ENCODE measurements around the gene INA. TPM values are rescaled to one million over a fixed set of nuclear protein-coding genes. Genes with fewer than 3 reads are reported as not detected.

INA gene
- not detected in 2 replicates for total RNA-seq (2014; rRNA removed; shearing (Covaris generic); ENCODE audit: low replicate concordance)

- H3K79me2 ChIP-seq (ENCODE audit: low read length), result no peaks in the 10 kb centered on the region
- H3K9me2 ChIP-seq (replicated peaks; ENCODE audit: insufficient read depth, low read length), result no peaks in the 10 kb centered on the region
- H3K4me3 ChIP-seq (ENCODE audit: low read length), result no peak within 1 kb of the TSS
- H3K4me1 ChIP-seq (ENCODE audit: low read length), result no peaks in the 10 kb centered on the region
- no peaks in the 10 kb centered on the region for H3K9me3 ChIP-seq (ENCODE audit: low read length)
- no peaks in the 10 kb centered on the region for H3K36me3 ChIP-seq (ENCODE audit: insufficient read depth, low read length)
- no peak within 1 kb of the TSS for H3K9ac ChIP-seq (ENCODE audit: low read length)
- no peak within 1 kb of the TSS for H2AFZ ChIP-seq (ENCODE audit: low read length)
- no peak for DNase-seq
- H3K4me2 ChIP-seq (ENCODE audit: low read depth, low read length, poor library complexity, severe bottlenecking), result no peak within 1 kb of the TSS
- no peaks in the 10 kb centered on the region for H4K20me1 ChIP-seq (ENCODE audit: insufficient read depth, low read depth, low read length)
- no peaks in the 10 kb centered on the region for H3K27me3 ChIP-seq (ENCODE audit: low read length)
- H3K27ac ChIP-seq (ENCODE audit: low read length), result no peak within 1 kb of the TSS
These were observed at the start of gene INA for GRCh38 chr10:103276896-103277712. INA (plus strand) TSS chr10:103277138; CDS start chr10:103277212, 74 bp downstream.

- Histone ChIP-seq H3K4me1 (ENCODE audit: low read length) (no peaks in the 10 kb centered on the region), H3K9me3 (ENCODE audit: low read length) (no peaks in the 10 kb centered on the region), H3K79me2 (ENCODE audit: low read length) (no peaks in the 10 kb centered on the region), H3K27me3 (ENCODE audit: low read length) (no peaks in the 10 kb centered on the region), H3K9me2 (replicated peaks; ENCODE audit: insufficient read depth, low read length) (no peaks in the 10 kb centered on the region), H3K36me3 (ENCODE audit: insufficient read depth, low read length) (no peaks in the 10 kb centered on the region), H3K4me3 (ENCODE audit: low read length) (no peak overlapping the region), H2AFZ (ENCODE audit: low read length) (no peak overlapping the region), H3K9ac (ENCODE audit: low read length) (no peak overlapping the region), H3K27ac (ENCODE audit: low read length) (no peak overlapping the region), H3K4me2 (ENCODE audit: low read depth, low read length, poor library complexity, severe bottlenecking) (no peak overlapping the region), H4K20me1 (ENCODE audit: insufficient read depth, low read depth, low read length) (no peaks in the 10 kb centered on the region)
- DNase-seq, result no peak
These were observed 49.5 kb upstream of the INA start for GRCh38 chr10:103227416-103227815.

GRCh38 chr10:103231047-103231551 is 45.8 kb upstream of the INA start:
- no peak overlapping the region for H3K4me2 ChIP-seq (ENCODE audit: low read depth, low read length, poor library complexity, severe bottlenecking)

GRCh38 chr10:103232131-103232673 is 44.7 kb upstream of the INA start:
- Histone ChIP-seq H3K9me2 (replicated peaks; ENCODE audit: insufficient read depth, low read length) (no peaks in the 10 kb centered on the region), H2AFZ (ENCODE audit: low read length) (no peak overlapping the region), H3K79me2 (ENCODE audit: low read length) (no peaks in the 10 kb centered on the region), H3K9ac (ENCODE audit: low read length) (no peak overlapping the region), H3K27ac (ENCODE audit: low read length) (no peak overlapping the region), H3K4me2 (ENCODE audit: low read depth, low read length, poor library complexity, severe bottlenecking) (no peak overlapping the region), H3K4me1 (ENCODE audit: low read length) (no peaks in the 10 kb centered on the region), H3K4me3 (ENCODE audit: low read length) (no peak overlapping the region), H4K20me1 (ENCODE audit: insufficient read depth, low read depth, low read length) (no peaks in the 10 kb centered on the region), H3K27me3 (ENCODE audit: low read length) (no peaks in the 10 kb centered on the region), H3K36me3 (ENCODE audit: insufficient read depth, low read length) (no peaks in the 10 kb centered on the region), H3K9me3 (ENCODE audit: low read length) (no peaks in the 10 kb centered on the region)
- DNase-seq, result no peak

More at GRCh38 chr10:103231047-103231551, 45.8 kb upstream of the INA start:
- Histone ChIP-seq H3K27me3 (ENCODE audit: low read length) (no peaks in the 10 kb centered on the region), H3K9me3 (ENCODE audit: low read length) (no peaks in the 10 kb centered on the region), H2AFZ (ENCODE audit: low read length) (no peak overlapping the region), H3K27ac (ENCODE audit: low read length) (no peak overlapping the region), H3K79me2 (ENCODE audit: low read length) (no peaks in the 10 kb centered on the region), H3K9ac (ENCODE audit: low read length) (no peak overlapping the region), H3K4me3 (ENCODE audit: low read length) (no peak overlapping the region), H4K20me1 (ENCODE audit: insufficient read depth, low read depth, low read length) (no peaks in the 10 kb centered on the region), H3K4me1 (ENCODE audit: low read length) (no peaks in the 10 kb centered on the region), H3K9me2 (replicated peaks; ENCODE audit: insufficient read depth, low read length) (no peaks in the 10 kb centered on the region), H3K36me3 (ENCODE audit: insufficient read depth, low read length) (no peaks in the 10 kb centered on the region)
- DNase-seq, result no peak

- no peaks in the 10 kb centered on the region for H4K20me1 ChIP-seq (ENCODE audit: insufficient read depth, low read depth, low read length)
These were observed 44.0 kb upstream of the INA start for GRCh38 chr10:103232772-103233488.

GRCh38 chr10:103235775-103236174 is 41.2 kb upstream of the INA start:
- DNase-seq, result no peak
- Histone ChIP-seq H3K27ac (ENCODE audit: low read length) (no peak overlapping the region), H3K27me3 (ENCODE audit: low read length) (no peaks in the 10 kb centered on the region), H3K9me3 (ENCODE audit: low read length) (no peaks in the 10 kb centered on the region), H3K4me3 (ENCODE audit: low read length) (no peak overlapping the region), H3K9ac (ENCODE audit: low read length) (no peak overlapping the region), H3K79me2 (ENCODE audit: low read length) (no peaks in the 10 kb centered on the region), H4K20me1 (ENCODE audit: insufficient read depth, low read depth, low read length) (no peaks in the 10 kb centered on the region), H3K4me2 (ENCODE audit: low read depth, low read length, poor library complexity, severe bottlenecking) (no peak overlapping the region), H3K36me3 (ENCODE audit: insufficient read depth, low read length) (no peaks in the 10 kb centered on the region), H3K4me1 (ENCODE audit: low read length) (peaks cover 3% of the 10 kb centered on the region; the same call in 1 of the 2 replicates), H3K9me2 (replicated peaks; ENCODE audit: insufficient read depth, low read length) (no peaks in the 10 kb centered on the region), H2AFZ (ENCODE audit: low read length) (no peak overlapping the region)

More at GRCh38 chr10:103232772-103233488, 44.0 kb upstream of the INA start:
- H3K4me3 ChIP-seq (ENCODE audit: low read length), result no peak overlapping the region
- no peak for DNase-seq
- no peak overlapping the region for H3K27ac ChIP-seq (ENCODE audit: low read length)
- no peaks in the 10 kb centered on the region for H3K27me3 ChIP-seq (ENCODE audit: low read length)
- H2AFZ ChIP-seq (ENCODE audit: low read length), result no peak overlapping the region
- no peaks in the 10 kb centered on the region for H3K79me2 ChIP-seq (ENCODE audit: low read length)
- H3K9me3 ChIP-seq (ENCODE audit: low read length), result no peaks in the 10 kb centered on the region
- no peak overlapping the region for H3K9ac ChIP-seq (ENCODE audit: low read length)
- H3K4me1 ChIP-seq (ENCODE audit: low read length), result no peaks in the 10 kb centered on the region
- H3K9me2 ChIP-seq (replicated peaks; ENCODE audit: insufficient read depth, low read length), result no peaks in the 10 kb centered on the region
- H3K36me3 ChIP-seq (ENCODE audit: insufficient read depth, low read length), result no peaks in the 10 kb centered on the region
- H3K4me2 ChIP-seq (ENCODE audit: low read depth, low read length, poor library complexity, severe bottlenecking), result no peak overlapping the region

- Histone ChIP-seq H3K79me2 (ENCODE audit: low read length) (no peaks in the 10 kb centered on the region), H2AFZ (ENCODE audit: low read length) (no peak overlapping the region), H3K9me2 (replicated peaks; ENCODE audit: insufficient read depth, low read length) (no peaks in the 10 kb centered on the region), H3K27me3 (ENCODE audit: low read length) (no peaks in the 10 kb centered on the region), H3K4me1 (ENCODE audit: low read length) (peaks cover 3% of the 10 kb centered on the region; the same call in 1 of the 2 replicates), H3K27ac (ENCODE audit: low read length) (no peak overlapping the region), H3K4me2 (ENCODE audit: low read depth, low read length, poor library complexity, severe bottlenecking) (no peak overlapping the region), H3K9ac (ENCODE audit: low read length) (no peak overlapping the region), H3K4me3 (ENCODE audit: low read length) (no peak overlapping the region), H3K9me3 (ENCODE audit: low read length) (no peaks in the 10 kb centered on the region), H3K36me3 (ENCODE audit: insufficient read depth, low read length) (no peaks in the 10 kb centered on the region), H4K20me1 (ENCODE audit: insufficient read depth, low read depth, low read length) (no peaks in the 10 kb centered on the region)
- DNase-seq, result no peak
These were observed 38.3 kb upstream of the INA start for GRCh38 chr10:103238506-103239252.

Measured in Karpas-422 (cell line).